Renal cortex interstitium (tissue), 11 donors: ENCODE measurements around the gene CCR2. TPM values are rescaled to one million over a fixed set of nuclear protein-coding genes. Genes with fewer than 3 reads are reported as not detected.
"Not testable (repeated sequence)": the region's sequence is repeated elsewhere in the genome, so short reads cannot be mapped to it uniquely, and the experiment has no call there.

Source experiments
- DNase-seq, 11 donors: peaks; one replicate each; pipeline ENCODE4 v3.0.0-alpha.2; 2013; ENCODE audit warnings: low read depth in 9 of 11, low spot score in 4 of 11; ENCODE audit errors: extremely low read depth in 1 of 11
- polyA plus RNA-seq, 3 donors: library from polyadenylated mRNA; unstranded; fragments of 120-200 nt; gene quantifications; one replicate each; pipeline ENCODE4 v1.2.1, GENCODE V29; 2013; ENCODE audit not compliant: insufficient read length in 3 of 3

Gene CCR2
- polyA plus RNA-seq, 3 donors = 0.73 to 1.9 (median 1.1) TPM

GRCh38 chr3:46371519-46372340 is 17.8 kb downstream of the CCR2 start:
- DNase-seq = no peak

GRCh38 chr3:46372492-46373359 is 18.8 kb downstream of the CCR2 start:
- no peak for DNase-seq

- no peak for DNase-seq
Measured at GRCh38 chr3:46374755-46375154, 20.8 kb downstream of the CCR2 start.

GRCh38 chr3:46375218-46375617 is 21.3 kb downstream of the CCR2 start:
- DNase-seq = no peak

- no peak for DNase-seq
Measured at GRCh38 chr3:46375814-46376213, 21.9 kb downstream of the CCR2 start.

- peak in 9 of 11 donors; percentile 16 to 48 (median 32) for DNase-seq
Measured at GRCh38 chr3:46378426-46378942, 24.6 kb downstream of the CCR2 start.

GRCh38 chr3:46380471-46381221 is 26.7 kb downstream of the CCR2 start:
- no peak for DNase-seq

GRCh38 chr3:46381625-46382024 is 27.7 kb downstream of the CCR2 start:
- no peak for DNase-seq

- DNase-seq = no peak
Measured at GRCh38 chr3:46383211-46383950, 29.5 kb downstream of the CCR2 start.

GRCh38 chr3:46383951-46384330 is 30.0 kb downstream of the CCR2 start:
- DNase-seq = no peak

GRCh38 chr3:46386205-46386604 is 32.3 kb downstream of the CCR2 start:
- no peak for DNase-seq

GRCh38 chr3:46388847-46389246 is 34.9 kb downstream of the CCR2 start:
- DNase-seq = not testable (repeated sequence)

GRCh38 chr3:46389306-46389705 is 35.4 kb downstream of the CCR2 start:
- DNase-seq = no peak

GRCh38 chr3:46391526-46391925 is 37.6 kb downstream of the CCR2 start:
- not testable (repeated sequence) for DNase-seq

- DNase-seq = no peak
Measured at GRCh38 chr3:46393011-46393410, 39.1 kb downstream of the CCR2 start.

GRCh38 chr3:46393554-46394434 is 39.9 kb downstream of the CCR2 start:
- DNase-seq = no peak

GRCh38 chr3:46395210-46395661 is 41.3 kb downstream of the CCR2 start:
- no peak for DNase-seq
